Astrocyte (in vitro differentiated cells and primary cell): Measurements from ENCODE around the gene ENO2.

ENCODE experiments used
- CTCF ChIP-seq: IDR thresholded peaks from 2 replicates; pipeline ENCODE4 v1.5.1; 2011; ENCODE audit warnings: low read depth, mild to moderate bottlenecking, inconsistent platforms, low read length, moderate library complexity; ENCODE audit not compliant: insufficient read depth
- EZH2 ChIP-seq: IDR thresholded peaks from 2 replicates; pipeline ENCODE4 v1.6.1; 2012; ENCODE audit warnings: mild to moderate bottlenecking, low read length, inconsistent platforms; ENCODE audit not compliant: insufficient read depth

DNA sequence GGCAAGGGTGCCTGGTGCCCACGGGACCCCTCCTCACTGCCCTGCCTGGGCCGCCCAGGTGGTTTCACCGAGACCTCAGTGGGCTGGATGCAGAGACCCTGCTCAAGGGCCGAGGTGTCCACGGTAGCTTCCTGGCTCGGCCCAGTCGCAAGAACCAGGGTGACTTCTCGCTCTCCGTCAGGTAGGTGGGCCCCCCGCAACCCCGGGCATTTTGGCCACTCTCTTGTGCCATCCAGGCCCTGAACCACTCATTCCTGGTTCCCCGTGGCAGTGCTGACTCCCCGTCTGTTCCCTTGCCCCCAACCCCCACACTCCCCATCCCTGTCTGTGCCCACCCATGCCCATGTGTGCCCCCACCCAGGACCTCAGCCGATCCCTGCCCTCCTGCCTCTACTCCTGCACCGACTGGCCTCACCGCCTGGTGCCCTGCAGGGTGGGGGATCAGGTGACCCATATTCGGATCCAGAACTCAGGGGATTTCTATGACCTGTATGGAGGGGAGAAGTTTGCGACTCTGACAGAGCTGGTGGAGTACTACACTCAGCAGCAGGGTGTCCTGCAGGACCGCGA, 37.3 kb downstream of the ENO2 start:
- TF ChIP-seq CTCF (no peak), EZH2 (no peak)
